Activated T-cell treated with anti-CD3 and anti-CD28 coated beads, Interleukin-2, amount 50 U/mL, for 48 hours (primary cell): ENCODE results near the gene PARD6G.
"Not testable (repeated sequence)": the region's sequence is repeated elsewhere in the genome, so short reads cannot be mapped to it uniquely, and the experiment has no call there.

Source experiments
- DNase-seq, 2 experiments: peaks; one replicate each; pipeline ENCODE4 v3.0.0-alpha.2; 2020

The PARD6G gene

DNA sequence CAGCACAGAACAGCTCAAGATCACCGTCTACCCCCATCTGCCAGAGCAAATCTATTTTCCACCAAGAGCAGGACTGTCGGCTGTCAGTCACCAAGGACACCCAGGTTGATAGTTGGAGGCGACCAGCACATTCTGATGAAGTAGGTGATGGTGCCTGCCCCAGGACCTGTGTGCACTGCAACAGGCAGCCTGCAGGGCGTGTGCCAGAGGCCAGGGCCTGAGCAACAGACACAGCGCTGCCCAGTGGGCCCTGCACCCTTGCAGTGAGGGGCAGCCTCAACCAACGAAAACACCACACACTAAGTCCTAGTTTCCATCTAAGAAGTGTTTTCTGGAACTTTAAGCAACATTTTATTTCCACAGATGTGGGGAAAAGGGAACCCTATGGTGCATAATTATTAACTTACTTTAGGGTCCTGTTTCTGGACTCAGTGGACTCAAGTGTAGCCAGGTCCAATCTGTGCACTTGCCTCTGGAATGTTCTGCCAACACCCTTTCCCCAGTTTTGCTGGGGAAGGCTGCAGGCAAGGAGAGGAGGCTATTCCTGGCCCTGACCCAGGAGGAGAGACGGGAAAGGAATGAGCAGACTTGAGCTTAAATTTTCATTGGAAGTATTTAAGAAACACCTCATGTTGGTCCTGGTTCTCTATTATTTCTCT is 76.8 kb downstream of the PARD6G start:
- DNase-seq, result no peak

DNA sequence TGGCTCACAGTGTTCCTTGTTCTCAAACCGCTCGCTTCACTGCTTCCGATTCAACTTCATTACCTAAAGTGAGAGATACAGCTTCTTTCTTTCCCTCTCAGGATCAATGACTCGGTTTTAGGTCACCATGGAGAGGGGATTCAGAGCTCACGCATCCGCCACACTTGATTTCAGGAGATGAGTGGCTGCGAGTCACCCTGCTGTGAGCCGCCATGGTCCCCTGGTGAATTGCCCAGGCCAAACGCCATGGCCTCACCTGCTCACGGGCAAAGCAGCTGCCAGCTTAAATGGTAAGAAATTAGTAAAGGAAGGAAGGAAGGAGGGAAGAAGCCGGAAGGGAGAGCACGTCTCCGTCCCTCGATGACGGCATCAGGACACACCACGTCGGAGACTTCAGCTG is 77.7 kb downstream of the PARD6G start:
- no peak for DNase-seq

DNA sequence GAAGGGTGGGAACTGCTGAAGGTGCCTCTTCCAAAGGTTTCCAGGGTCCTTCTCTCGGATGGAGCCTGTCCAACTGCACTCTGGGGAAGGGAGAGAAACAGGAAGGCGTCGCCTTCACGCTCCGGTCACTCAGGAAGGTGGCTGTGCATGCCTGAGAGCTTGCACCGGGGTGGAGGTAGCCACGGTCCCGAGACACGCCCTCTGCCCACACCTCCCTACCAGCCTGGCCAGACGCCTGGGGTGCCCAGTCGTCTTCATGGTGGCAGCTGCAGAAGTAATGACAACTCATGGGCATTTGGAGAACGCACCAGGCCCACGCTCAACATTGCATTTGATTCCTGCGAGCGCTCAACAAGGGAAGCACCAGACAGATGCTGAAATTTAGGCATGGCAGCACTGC is 78.3 kb downstream of the PARD6G start:
- no peak for DNase-seq

DNA sequence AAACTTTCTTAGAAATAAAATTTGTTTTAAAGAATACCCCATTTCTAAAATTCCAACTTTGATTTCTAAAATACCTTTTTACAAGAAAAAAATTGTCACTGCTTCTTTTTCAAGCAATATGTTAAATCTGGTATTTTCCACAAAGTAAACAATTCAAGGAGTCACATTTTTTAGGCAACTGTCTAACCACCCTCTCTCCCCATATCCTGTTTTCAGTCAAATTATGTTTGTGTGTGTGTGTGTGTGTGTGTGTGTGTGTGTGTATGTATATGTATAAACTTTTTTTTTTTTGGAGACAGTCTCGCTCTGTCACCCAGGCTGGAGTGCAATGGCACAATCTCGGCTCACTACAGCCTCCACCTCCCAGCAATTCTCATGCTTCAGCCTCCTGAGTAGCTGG is 79.0 kb downstream of the PARD6G start:
- DNase-seq, result no peak

DNA sequence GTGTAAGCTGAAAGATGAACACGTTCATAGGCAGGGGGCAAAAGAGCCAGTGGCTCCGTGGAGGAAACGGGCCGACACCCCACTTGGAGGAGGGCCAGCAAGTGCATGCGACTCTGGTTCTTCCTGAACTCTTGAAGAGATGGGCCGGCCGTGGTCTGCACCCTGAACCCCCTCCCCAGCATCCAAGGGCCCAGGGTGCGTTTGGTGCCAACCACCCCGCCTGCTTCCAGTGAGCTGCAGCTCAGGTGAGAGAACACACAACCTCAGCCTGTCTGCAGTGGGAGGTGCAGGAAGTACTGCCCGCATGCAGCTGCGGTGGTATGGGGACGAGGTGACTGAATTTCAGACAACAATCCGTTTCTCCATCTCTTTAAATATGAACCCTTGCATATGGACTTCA is 79.4 kb downstream of the PARD6G start:
- no peak for DNase-seq

DNA sequence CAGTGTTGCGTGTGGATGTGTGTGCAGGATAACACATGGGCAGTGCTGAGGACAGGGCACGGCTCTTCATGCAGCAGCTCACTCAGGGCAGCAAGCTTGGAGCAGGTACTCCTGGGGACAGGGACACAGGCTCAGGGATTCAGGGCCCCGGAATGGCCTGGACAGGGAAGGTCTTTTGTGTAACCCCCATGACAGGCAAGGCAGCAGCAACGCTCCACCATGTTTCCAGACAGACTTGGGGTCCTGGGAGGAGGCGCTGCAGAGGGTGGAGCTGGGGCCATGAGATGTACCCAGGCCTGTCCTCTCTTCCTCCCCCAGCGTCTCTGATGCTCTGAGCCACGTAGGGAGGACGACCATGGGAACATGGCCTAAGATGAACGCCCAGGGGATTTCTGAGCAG is 80.0 kb downstream of the PARD6G start:
- DNase-seq, result no peak

DNA sequence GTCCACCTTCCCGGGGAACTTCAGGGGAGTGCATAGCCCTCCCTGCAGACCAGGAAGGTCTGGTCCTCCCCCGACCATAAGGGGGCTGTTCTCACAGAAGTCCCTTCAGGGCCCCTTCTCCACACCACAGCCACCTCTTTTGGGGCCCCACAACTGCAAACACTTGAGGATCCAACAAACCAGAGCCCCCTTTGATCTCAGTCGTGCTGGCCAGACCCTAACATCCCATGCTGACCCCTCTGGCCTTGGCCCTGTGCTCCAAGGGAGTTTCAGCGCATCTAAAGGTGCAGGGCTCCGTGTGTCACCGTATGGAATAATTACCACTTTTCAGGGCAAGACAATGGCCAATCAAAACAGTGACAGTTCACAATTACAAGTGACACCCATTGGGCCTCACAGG is 80.6 kb downstream of the PARD6G start:
- DNase-seq, result no peak

DNA sequence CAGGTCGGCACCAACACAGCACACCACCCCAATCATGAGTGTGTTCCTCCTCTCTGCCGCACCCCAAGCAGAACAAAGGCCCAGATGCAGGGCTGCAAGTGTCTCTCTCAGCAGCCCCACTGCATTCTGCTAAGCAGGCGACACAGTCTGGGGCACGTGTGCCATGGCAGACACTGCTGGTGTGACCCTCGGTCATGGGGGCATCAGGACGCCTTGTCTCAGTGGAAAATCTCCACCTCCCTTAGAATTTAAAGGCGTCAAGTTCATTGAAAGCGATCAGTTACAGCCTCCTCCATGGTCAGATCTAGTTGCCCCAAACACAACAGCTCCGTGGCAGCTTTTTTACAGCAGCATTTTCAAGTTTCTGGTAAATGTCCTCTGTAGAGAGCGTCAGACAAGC is 81.1 kb downstream of the PARD6G start:
- no peak for DNase-seq

DNA sequence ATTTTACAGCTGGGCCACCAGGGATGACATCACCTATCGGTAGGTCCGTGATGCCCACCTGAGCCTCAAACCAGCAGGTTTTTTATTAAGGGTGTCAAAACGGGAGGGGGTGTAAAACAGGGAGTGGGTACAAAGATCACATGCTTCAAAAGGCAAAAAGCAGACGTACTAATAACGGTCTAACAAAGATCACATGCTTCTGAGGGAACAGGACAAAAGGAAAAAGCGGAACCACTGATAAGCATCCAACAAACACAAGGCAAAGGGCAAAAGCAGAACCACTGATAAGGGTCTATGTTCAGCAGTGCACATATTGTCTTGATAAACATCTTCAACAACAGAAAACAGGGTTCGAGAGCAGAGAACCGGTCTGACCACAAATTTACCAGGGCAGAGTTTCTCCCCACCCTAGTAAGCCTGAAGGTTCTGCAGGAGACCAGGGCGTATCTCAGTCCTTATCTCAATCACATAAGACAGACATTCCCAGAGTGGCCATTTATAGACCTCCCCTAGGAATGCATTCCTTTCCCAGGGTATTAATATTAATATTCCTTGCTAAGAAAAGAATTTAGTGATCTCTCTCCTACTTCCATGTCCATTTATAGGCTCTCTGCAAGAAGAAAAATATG is 82.5 kb downstream of the PARD6G start:
- not testable (repeated sequence) for DNase-seq

DNA sequence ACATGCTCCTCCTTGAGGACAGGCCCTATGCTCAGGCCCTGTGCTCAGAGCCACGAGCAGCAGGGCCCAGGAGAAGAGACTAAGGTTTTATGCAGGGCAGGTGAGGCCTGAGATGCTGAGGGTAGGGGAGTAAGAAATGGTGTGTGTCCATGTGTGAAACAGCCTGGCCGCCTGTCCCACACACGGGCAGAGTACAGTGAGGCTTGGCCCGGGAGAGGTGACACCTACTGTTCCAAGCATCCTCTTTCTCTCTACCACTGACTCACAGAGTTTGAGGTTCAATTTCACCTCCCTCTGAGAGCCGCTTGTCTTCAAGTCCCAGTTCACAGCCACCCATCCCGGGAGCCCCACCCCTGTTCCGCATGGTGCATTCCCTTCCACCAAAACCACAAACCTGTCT is 84.1 kb downstream of the PARD6G start:
- no peak for DNase-seq

DNA sequence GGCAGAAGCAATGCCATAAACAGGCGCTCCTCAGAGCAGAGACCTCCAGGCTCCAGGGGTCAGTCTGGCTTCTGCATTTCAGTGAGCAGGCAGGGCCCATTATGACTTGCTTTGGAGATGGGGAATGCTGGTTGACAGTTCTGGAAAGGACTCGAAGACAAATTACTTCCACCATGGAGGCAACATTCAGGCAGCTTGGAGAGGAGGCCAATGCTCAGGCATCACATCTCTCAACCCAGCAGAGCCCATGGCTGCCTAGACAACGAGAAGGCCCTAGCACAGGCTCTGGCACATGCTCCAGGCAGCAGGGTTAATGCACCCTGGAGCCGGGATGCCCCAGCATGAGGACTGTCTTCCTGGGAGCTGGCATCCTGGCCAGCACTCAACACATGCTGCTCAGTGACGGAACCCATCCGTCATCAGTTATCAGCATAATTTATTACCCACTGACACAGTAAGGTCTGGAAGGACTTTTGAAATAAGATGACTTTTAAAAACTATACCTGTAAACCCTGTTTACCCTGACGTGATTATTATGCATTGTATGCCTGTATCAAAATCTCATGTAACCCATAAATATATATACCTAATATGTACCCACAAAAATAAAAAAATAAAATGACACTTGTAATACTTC is 85.4 kb downstream of the PARD6G start:
- no peak for DNase-seq

DNA sequence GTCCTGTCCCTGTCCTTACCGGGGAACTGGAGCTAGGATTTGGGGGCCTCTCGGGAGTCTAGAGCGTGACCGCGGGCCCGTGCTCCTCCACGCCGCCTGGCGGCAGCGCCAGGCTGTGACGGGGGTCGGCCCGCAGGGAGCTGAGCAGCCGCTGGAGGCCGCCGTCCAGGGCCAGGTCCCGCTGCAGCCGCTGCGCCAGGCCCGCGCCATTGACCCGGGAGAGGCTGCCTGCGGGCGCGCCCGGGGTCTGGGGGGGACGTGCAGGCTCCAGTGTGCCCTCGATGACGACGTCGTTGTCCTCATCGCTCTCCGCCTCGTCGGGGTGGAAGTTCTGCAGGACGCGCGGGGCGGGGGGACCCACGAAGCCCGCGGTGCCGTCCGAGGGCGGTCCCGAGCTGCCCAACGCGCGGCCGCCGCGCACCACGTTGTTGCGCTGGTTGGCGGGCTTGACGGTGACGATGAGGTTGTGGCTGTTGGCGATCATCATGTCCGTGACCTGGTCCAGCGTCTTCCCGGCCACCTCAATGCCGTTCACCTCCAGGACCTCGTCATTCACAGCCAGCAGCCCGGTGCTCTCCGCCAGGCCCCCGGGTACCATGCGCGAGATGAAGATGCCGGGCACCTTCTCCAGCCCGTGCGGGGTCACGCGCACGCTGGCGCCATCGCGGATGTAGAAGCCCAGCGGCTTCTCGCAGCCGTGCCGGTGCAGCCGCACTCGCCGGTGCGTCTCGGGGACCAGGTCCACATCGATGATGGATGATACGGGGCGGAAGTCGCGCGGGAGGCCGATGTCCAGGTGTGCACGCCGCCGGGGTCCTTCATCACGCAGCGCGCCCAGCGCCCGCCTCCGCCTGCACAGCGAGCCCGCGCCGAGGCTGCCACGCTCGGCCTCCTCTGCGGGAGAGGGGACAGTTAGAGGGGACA is 87.3 kb downstream of the PARD6G start:
- peak; percentile 58 to 69 for DNase-seq

DNA sequence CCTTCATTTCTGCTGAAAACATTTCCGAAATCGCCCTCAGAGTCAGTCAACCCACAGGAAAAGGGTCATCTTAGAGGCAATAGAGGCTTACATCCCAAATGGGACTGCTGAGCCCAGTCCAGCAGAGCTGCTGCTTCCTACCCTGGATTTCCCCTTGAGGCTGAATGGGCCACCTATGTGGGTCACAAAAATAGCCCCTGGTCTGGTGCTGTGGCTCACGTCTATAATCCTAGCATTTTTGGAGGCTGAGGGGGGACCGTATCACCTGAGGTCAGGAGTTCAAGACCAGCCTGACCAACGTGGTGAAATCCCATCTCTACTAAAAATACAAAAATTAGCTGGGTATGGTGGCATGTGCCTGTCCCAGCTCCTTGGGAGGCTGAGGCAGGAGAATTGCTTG is 88.9 kb downstream of the PARD6G start:
- DNase-seq, result no peak

DNA sequence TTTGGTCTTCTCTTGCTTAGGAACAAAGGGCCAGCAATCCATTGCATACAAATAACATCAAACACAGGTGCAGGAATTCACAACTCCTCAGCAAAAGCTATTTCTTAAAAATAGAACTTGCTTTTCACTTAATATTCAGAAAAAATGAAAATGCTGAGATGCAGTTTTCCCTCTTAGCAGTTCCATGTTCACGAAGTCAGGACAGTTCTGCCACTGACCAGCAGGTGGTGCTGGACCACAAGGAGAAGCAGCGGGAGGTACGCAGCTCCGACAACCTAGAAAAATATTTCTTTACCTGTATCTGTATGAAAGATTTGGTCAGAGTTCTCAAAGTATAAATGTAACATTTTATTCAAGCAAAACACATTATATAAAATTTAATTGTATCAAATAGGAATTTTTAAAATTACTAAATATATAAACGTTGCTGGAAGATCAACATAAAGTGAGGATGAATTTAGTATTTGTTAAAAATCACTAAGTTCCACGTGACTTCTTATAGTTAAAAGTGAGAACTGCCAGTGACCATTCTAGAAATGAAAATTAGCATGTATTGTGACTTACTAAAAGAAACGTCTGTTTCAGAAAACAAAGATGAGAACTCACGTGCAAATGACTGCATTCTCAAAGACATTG is 89.5 kb downstream of the PARD6G start:
- DNase-seq, result peak; percentile 85 to 88

DNA sequence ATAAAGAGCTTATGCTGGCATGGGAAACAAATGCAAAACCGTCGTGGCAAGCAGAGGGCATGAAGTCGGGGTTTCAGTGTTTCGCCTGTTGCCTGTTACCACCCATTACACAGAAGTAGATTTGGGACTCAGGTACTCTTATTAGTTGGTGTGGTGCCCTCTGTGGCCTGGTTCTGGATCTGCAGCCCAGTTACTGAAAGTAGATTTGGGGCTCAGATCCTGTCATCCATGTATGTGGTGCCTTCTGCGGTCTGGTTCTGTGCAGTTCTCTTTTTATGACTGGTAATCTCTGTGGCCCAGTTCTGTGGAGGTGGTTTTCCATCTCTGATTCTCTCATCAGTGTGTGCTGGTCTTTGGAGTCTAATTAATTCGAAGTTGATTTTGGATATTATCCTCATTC is 93.0 kb downstream of the PARD6G start:
- peak; percentile 67 to 68 for DNase-seq

DNA sequence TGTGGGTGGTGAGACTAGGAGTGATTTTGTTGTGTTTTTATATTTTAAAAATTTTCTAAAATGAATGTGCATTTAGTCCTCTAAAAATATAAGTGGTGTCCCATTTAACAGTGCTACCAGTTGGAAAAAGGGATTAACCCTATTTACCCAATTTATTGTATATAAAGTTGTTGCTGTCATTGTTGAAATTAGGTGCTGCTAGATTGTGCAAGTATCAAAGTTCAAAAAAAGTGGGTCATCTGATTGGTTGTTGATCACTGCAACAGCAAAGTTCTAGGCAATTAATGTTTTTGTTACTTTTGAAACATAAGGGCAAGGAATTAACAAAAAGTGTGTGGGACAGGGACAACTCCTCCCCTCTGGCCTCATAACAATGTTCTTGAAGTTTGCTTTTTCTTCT is 97.6 kb downstream of the PARD6G start:
- DNase-seq, result no peak

DNA sequence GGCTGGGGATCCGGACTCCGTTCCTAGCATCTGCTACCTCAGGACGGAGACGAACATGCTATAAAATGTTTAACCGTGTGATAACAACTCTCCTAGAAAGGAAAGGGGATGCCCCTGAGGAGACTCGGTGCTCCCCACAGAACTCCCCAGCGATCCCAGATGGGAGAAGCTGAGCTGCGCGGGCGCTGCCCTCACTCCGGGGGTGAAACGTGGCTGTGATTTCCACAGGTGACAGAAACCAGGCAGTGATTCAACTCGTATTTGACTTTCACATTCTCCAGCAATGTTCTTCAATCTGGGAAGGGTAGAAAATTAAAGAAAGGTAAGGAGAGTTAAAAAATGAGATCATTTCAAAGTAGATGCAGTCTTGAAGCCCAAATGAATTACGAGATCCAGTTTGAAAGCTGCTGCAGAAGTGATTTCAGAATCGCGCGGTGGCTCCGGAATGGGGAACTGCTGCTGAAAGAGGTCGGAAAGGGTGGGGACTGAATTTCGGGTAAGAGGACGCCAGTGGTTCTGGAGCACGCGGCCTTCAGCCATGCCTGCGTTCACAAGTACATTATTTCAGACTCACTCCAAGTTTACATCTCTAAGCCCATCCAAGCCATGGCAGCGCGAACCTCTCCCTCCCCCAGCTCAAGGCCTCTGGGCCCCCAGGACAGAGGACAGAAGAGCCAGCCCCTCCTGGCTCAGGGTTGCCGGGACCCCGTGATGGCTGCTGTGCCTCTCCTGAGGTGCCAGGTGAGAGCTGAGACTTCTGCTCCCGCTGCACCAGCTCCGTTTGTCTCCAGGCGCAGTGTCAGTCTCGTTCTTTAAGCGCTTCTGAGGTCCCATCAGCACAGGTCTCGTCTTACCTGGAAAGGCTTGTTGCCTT is 98.8 kb downstream of the PARD6G start:
- no peak for DNase-seq

DNA sequence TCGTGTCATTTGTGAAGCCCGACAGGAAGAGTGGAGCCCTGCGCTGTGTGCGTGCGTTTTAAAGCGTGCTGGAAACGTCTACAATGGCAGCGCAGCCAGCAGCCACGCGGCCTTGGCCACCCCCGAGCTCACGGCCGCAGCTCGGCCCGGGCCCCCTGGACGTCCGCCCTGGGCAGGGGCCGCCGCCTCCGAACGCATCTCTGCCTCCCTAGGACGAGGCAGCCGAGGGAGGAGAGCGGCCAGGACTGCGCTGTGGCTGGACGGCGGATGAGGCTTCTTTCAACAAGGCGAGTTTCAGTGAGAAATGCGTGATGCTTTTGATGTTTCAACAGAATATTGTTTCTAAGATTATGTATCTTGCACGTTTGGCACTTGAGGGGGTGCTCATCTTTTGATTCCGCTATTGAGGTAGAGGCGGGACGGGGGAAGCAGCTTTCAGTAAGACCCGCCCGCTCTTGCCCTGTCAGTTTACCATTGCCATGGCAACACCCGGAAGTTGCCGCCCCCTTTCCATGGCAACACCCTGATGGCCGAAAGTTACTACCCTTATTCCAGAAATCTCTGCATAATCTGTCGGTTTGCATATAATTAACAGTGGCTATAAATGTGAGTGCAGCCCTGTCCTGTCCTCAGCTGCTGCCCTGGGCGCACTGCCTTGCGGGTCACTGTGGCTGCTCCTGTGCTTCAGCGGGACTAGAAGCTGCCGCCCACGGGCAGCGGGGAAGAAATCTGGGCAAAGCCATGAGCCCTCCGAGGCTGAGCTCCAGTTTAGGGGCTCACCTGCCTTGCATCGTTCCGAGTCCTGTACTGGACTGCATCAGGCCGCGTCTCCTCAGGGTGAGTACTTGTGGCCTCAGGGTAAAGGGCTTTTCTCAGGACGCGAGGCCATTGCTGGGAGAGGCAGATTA is 99.6 kb downstream of the PARD6G start:
- DNase-seq, result peak; percentile 81 to 83

DNA sequence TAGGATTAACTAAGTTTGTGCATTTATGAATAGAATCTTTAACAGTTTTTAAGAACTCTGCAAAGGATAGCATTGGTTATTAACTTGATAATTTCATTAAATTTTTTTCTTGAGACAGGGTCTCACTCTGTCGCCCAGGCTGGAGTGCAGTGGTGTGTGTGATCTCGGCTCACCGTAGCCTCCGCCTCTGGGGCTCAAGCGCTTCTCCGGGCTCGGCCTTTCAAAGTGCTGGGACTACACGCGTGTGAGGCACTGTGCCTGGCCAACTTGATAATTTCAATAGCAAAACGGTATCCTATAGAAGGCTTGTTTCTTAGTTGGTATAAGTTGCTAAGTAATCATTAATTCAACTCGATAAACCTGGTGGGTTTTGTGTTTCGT is 100.3 kb downstream of the PARD6G start:
- DNase-seq, result no peak

DNA sequence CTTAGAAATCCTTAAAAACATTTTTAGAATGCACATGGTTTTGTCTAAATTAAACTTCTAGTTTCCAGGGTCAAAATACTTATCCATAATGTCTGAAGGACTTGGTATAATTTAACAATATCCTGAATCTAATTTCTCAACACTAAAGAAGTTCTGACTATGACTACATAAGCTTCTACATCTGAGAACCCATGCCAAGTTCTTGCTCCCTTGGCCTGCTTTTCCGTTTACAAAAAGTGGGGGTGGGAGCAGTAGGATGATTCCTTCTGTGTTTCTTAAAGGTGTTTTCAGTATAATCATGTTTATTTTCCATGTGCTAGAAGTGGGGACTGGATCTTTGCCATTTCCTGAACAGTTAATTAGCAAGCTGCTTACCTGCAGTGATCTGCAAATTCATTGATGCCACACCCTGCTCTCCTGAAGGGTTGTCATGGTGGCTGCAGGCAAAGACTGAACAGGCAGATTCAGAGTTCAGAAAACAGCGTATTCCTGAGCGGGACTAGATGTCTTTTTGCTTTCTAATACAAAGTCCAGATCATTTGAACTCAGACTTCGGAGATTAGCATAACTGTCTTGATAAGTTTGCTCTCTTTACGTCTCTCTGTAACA is 102.0 kb downstream of the PARD6G start:
- DNase-seq, result no peak
